ENCODE measurements around the gene NDC80.
"Not testable (repeated sequence)": the region's sequence is repeated elsewhere in the genome, so short reads cannot be mapped to it uniquely, and the experiment has no call there.

Gene NDC80

DNA sequence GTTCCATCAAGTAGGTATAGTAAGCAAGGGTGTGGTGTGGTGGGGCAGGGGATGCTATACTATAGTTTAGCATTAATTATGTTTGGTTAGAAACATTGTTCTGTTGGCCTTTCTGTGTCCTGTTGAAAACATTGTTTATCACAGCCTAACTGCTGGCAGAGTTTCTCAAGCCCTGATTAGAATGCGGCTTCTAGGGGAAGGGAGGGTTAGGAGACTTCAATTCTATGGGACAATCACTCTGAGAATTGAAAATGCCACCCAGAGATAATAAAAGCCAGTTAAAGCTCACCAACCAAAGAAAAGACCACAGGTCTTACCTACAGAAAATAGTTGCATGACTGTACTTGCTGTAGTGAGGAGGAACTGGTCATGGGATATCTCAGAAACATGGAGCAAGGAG lies 64.2 kb downstream of the NDC80 start:
- no peak for DNase-seq

DNA sequence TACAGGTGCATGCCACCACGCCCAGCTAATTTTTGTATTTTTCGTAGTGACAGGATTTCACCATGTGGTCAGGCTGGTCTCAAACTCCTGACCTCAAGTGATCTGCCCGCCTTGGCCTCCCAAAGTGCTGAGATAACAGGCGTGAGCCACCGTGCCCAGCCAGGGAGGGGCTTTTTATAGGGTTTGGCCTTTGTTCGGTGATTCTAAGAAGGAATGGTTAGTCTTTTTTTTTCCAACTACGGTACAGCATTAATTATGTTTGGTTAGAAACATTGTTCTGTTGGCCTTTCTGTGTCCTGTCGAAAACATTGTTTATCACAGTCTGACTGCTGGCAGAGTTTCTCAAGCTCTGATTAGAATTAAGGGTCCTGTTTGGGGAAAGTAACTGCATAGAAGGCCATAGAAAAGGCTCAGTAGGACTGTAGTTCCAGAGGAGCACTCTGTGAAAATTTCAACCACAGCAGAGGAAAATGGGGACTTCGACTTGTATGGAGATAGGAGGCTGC lies 64.8 kb downstream of the NDC80 start:
- DNase-seq = no peak

DNA sequence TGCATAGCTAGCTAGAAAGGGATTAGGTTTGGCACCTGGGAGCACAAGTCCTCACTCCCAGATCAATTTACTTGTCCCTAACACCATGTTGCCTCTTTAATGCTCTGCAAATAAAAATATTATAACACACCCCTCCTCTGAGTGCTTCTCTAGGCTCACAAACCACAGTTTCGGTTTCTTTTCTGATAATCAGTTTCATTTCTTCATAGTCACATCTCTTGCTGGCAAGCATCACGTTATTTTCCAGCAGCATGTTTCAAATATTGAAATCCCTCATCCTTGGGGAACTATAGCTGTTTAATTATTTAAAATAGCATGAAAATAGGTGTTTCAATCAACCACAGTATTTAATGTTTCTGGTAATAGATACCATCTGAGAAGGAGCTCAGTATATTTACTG lies 70.3 kb downstream of the NDC80 start:
- DNase-seq = peak; percentile 72

DNA sequence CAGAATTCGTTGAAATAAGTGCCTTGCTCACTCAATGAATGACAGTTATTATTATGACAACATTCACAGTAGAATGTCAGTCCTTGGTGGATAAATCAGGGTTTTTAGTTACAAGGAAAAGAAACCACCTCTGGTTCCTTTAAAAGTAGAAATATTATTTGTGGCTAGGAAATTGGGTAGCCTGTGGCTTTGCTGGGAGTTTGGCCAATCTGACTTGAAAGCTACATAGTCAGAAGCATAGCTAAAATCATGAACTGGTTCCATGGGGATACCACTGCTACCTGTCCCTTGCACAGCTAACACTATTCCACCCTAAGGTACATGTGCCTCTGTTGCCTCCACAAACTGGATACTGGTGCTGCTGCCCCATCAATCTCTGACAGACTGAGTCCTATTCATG lies 71.4 kb downstream of the NDC80 start:
- DNase-seq = no peak

DNA sequence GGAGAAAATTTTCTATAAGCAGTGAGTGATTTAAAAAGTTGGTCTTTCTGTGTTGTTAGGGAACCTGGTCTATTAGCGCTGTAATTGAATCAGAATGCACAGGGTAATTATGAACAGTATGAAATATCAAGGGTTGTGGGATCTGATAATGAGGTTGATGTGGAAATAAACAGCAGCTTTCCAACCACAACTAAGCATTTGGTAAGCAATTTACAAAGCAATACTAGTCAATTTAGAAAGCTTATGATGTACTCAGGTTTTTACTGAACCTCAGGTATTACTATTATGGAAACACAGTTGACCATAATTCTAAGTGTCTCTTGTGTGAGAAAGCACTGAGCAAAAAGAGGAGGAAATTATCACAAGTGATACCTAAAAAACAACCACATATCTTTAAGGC lies 73.2 kb downstream of the NDC80 start:
- peak; percentile 34 for DNase-seq

DNA sequence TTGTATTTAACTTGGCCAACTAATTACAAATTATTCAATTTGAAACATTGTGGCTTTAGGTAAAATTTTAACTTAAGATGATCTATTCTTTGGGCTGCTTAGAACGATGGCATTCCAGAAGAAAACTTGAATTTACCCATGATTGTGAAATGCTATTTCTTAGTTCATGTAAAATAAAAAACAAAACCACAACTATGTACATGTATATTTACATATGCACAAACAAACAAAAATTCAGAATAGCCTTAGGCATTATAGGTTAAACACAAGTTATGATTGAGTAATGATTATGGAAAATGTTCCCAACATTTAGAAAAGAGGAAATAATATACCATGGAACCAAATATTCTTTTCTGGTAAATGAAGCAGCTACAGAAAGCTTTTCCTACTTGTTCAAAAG lies 80.6 kb downstream of the NDC80 start:
- no peak for DNase-seq

DNA sequence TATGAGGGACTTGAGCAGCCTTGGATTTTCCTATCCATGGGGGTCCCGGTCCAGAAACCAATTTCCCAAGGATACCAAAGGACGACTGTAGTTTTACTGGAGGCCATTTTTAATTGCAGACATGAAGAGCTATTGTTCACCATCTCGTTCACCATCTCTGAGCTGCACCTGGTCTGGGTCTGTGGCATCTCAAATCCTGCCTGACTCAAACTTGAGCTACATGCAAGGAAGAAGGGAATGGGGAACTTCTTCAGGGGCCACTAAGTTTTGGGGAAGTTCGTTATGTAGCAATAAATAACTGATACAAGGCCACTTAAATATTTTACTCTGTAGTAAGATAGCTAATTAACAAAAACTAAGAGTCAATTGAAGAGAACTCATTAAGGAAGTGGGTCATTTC lies 82.1 kb downstream of the NDC80 start:
- DNase-seq = no peak

DNA sequence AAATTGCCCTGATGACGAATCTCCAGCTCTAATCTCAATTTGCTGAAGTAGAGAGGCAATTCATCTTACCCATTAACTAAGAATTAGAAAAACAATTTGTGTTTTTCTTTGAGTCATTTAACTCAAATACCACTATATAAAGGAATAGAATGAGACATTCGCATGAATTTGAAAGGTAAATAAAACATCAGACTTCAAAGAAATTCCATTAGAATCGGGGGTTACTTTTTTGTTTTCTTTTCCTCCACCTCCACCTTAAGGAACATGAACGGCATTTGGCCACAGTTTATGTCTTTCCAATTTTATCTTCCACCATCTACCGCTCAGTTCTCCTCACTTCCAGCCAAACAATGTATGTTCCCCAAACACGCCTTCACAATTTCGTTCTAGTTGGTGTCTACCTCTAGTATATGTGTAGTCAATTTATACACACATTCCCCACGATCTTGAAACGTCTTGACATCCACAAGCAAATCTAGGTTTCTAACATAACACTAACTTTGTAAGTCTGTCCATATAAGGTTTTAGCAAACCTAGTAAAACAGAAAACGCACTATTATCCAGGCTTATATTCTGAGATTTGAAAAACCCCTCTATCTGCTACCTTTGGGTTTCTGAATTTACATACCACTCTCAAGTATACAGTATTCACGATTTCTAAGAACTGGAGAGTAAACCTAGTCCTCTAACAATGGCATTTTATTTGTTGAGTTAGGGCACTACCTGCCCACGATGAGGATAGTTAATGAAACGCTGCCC lies 83.0 kb downstream of the NDC80 start:
- DNase-seq = no peak

DNA sequence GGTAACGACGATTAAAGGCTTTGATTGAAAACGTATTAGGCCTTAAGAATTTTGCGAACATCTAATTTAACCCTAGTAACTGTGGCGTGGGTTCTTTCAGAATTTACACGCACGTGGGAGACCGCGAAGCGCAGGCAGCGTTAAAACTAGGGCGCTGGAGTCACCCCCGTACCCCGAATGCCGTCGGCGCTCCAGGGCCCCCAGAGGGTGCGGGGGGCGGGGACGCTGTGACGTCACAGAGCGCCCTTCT lies 83.5 kb downstream of the NDC80 start:
- DNase-seq = peak; percentile 88

DNA sequence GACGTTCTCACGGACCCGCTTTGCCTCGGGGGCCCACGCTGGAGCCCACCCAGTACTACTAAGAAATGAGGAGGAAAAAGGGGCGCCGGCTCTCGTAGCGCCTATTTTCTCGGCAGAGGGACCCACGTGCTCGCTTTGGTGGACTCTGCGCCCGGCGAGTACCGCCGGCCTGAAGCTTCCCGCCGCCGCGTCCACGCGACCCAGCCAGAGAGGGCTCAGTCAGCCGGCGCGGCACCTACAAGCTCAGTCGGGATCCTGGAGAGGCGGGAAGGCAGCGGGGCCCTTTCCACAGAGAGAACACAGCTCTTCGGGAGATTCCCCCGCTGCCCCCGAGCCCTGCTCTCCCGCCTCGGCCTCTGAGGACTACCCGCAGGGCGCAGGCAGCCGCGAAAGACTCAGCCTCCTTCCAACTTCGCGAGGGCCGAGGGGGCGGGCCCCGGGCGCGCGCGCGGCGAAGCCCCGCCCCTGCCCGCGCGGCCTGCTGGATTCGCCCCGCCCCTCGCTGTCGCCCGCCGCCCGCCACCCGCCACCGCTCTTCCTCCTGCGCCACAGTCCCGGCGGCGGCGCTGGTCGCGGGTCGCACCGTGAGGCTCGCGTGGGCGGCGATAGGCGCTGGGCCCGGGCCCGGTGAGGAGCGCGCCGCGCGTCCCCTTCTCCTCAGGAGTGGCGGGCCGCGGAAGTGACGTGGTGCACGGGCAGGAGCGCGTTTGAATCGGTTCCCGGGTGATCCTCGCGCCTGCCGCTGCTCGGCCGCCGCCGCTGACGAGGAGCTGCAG lies 84.0 kb downstream of the NDC80 start, which contains the start of gene SMCHD1:
SMCHD1 (plus strand) TSS at position 549 of the 776 bp plus-strand sequence. CDS start 350 bp downstream, outside the sequence.
- peak; percentile 92 for DNase-seq

DNA sequence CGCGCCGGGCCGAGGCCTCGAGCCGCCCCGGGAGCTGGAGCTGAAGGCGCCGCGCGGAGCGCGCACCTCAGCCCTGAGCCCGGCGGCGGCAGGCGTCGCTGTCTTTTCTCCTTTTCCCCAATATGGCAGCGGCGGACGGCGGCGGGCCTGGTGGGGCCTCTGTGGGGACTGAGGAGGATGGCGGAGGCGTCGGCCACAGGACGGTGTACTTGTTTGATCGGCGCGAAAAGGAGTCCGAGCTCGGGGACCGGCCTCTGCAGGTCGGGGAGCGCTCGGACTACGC lies 84.5 kb downstream of the NDC80 start:
- no peak for DNase-seq

DNA sequence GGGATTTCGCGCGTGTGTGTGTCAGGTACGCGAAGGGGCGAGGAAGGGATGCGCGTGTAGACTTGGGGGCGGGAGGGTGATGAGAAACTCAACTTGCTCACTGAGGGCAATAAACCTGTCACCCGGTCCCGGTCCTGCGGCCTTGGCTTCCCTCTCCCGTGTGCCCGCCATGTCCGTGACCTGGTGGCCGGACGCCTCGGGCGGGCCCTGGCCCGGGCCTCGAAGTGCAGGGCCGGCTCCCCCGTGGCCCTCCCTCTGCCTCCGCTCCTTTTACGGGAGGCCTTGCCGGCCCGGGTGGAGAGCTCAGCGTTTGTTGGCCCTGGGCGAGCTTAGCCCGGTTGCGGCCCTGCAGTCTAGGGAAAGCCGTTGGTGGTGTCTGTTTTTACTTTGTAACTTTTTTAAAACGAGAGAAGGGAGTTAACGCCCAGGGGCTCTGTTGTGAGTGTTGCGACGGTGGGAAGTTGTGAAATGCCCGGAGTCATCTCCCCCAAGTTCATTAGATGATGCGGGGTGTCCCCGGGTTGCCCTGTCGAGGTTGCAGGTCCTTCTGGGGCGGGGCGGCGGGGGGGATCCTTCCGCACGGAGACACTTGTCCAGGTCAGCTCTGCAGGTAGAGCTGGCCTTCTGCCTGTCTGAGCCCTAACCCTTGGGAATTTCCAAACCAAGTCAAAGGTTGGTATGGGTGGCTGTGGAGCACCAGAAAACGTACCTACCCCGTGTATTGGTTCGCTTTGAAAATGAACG lies 85.1 kb downstream of the NDC80 start:
- DNase-seq = peak; percentile 68

DNA sequence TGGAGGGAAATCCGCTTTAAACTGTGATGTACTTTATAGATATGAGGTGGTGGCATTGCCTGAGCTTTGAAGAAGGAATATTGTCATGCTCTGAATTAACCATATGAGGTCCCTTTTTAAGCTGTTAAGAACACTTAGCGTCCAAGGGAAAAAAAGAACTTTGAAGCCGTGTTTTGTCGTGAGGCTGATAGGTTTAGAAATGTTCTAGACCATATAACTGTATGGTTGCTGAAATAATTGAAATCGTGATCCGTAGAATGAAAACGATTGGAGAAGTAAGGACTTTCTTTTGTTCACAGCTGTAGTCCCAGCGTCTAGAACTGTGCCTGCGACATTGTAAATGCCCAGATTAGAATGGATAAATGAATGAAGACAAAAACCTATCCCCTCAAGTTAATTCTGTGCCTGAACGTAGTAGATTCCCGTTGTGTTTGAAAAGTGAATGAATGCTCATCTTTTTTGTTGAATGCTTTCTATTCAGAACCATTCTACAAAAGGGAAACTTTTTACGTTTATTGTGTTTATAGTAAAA lies 85.7 kb downstream of the NDC80 start:
- DNase-seq = no peak

DNA sequence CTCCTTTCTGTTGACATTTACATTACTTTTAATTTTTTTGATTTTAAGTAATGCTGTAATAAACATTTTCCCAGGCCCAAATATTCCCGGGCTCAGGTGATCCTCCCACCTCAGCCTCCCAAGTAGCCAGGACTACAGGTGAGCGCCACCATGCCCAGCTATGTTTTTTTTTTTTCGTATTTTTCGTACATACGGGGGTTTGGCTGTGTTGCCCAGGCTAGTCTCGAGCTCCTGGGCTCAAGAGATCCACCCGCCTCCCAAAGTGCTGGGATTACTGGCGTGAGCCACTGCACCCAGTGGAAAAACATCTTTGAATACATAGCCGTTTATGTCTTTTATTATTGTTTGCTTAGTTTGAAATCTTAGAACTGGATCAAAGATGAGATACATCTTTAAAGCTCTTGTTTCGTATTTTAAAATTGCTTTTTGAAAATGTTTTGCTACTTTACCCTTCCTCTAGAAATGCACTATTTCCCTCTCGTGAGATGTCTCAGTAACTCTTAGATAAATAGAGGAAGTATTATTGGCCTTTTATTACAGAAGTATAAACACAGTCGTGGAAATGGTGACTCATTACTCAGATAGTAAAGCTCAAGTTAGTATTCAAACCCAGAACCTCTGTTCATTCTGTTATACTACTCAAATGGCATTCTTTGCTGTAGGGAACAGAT lies 86.6 kb downstream of the NDC80 start:
- DNase-seq = peak; percentile 41

DNA sequence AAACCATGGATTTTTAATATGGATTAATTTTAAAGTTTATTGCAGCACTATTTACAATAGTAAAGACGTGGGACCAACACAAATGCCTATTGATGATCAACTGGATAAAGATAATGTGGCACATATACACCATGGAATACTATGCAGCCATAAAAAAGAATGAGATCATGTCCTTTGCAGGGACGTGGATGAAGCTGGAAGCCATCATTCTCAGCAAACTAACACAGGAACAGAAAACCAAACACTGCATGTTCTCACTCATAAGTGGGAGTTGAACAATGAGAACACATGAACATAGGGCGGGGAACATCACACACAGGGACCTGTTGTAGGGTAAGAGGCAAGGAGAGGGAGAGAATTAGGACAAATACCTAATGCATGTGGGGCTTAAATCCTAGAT lies 89.5 kb downstream of the NDC80 start:
- DNase-seq = not testable (repeated sequence)

DNA sequence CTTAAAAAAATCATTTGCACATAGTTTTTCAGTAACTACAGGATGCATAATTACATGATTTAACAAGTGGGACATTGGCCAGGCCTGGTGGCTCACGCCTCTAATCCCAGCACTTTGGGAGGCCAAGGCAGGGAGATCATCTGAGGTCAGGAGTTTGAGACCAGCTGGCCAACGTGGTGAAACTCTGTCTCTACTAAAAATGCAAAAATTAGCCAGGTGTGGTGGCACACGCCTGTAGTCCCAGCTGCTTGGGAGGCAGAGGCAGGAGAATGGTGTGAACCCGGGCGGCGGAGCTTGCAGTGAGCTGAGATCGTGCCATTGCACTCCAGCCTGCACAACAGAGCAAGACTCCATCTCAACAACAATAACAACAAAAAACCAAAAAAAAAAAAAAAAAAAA lies 90.9 kb downstream of the NDC80 start:
- not testable (repeated sequence) for DNase-seq

DNA sequence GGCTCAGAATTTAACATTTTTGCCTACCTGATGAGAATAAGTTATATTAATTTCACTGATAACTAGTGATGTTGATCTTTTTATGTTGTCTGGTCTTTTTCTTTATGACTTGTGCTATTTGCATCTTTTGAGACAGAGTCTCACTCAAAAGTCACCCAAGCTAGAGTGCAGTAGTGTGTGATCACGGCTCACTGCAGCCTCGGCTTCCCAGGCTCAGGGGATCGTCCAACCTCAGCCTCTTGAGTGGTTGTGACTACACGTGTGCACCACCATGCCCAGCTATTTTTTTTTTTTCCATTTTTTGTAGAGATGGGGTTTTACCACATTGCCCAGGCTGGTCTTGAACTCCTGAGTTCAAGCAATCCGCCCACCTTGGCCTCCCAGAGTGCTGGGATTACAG lies 91.6 kb downstream of the NDC80 start:
- no peak for DNase-seq

All from CD4-positive, alpha-beta T cell treated with Interleukin-10 for 1 hour (primary cell).